Measurements from ENCODE around the gene TECPR1.
"Not testable (repeated sequence)": the region's sequence is repeated elsewhere in the genome, so short reads cannot be mapped to it uniquely, and the experiment has no call there.

Gene TECPR1

GRCh38 chr7:98224701-98225181 lies 27.3 kb downstream of the TECPR1 start:
- no peak for DNase-seq (ENCODE audit: low read depth)

- DNase-seq (ENCODE audit: low read depth), result no peak
Observed at GRCh38 chr7:98223898-98224700, 27.9 kb downstream of the TECPR1 start.

GRCh38 chr7:98223351-98223897 lies 28.6 kb downstream of the TECPR1 start:
- DNase-seq (ENCODE audit: low read depth), result no peak

- no peak for DNase-seq (ENCODE audit: low read depth)
Observed at GRCh38 chr7:98222533-98223195, 29.4 kb downstream of the TECPR1 start.

GRCh38 chr7:98221611-98222532 lies 30.2 kb downstream of the TECPR1 start:
- DNase-seq (ENCODE audit: low read depth), result no peak

DNA sequence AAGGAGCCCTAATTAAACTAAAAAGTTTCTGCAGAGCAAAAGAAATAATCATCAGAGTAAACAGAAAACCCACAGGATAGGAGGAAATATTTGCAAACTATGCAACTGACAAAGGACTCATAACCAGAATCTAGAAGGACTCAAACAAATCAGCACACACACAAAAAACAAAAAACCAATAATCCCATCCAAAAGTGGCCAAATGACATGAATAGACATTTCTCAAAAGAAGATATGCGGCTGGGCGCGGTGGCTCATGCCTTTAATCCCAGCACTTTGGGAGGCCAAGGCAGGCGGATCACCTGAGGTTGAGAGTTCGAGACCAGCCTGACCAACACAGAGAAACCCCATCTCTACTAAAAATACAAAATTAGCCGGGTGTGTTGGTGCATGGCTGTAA lies 32.6 kb downstream of the TECPR1 start:
- DNase-seq (ENCODE audit: low read depth), result not testable (repeated sequence)

- no peak for DNase-seq (ENCODE audit: low read depth)
Observed at GRCh38 chr7:98217623-98218582, 34.1 kb downstream of the TECPR1 start.

- DNase-seq (ENCODE audit: low read depth), result no peak
Observed at GRCh38 chr7:98216941-98217622, 35.0 kb downstream of the TECPR1 start.

DNA sequence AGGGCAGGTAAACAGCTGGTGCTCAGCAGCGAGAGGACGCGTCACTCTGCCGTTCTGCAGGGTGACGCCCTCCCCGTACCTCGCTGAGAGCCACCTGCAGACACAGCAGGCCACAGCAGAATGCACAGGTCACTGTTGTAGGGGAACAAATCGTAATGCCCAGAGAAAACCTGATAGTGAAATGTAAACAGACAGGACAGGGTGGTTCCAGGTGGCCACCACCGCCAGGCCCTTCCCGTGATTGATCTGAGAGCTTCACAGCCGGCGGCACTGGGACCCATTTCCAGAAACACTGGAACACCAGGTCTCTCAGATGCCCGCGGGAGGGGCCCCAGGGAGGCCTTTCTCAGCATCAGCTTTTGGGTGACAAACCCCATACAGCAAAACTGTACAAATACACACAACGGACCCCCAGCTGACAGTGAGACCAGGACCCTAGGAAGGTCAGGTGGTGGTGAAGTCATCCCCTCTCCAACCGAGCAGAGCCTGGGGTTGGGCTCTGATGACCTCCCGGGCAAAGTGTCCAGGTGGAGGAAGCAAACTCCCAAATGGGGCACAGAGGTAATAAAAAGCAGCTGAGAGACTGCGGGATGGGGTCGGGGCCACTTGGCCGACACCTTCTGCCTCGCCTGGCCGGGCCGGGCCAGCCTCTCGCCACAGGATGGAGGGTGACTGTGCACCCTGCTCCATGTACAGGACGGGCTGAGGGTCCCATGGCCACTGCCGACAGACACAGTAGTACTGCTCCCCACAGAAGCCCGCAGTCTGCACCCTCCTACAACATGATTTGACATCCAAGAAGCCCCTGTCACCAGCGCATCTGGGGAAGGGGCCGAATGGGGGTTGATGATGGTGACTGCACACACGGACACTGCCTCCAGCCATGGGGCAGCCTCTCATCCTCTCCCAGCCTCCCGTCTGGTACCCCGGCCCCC lies 36.2 kb downstream of the TECPR1 start:
- no peak for DNase-seq (ENCODE audit: low read depth)

- no peak for DNase-seq (ENCODE audit: low read depth)
Observed at GRCh38 chr7:98214811-98215321, 37.2 kb downstream of the TECPR1 start.

GRCh38 chr7:98213888-98214810 lies 37.9 kb downstream of the TECPR1 start:
- no peak for DNase-seq (ENCODE audit: low read depth)

DNA sequence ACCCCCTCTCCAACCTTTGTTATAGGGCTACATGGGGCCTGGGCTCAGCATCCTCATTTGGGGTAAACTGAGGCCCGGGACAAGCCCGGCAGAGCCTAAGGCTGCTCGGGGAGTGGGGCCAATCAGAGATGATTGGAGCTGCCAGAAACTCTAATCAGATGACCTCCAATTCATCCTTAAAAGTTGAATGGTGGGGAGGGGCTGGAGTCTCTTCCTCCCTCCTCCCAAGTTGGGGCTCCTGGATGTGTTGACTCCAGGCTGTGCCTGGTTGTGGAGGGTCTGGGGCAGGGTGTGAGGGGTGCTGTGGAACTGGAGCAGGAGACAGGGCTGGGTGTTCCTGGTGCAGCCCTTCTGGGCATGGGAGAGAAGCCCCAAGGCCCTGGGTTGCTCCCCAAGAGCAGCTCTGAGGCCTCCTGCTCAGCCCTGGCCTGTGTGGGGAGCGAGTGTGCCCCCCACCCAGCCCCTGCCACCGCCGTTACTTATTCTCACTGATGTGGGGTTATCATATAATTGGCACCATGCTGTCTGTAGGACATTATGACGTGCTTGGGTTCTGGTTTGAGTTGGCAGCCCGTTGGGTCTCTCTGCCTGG lies 38.6 kb downstream of the TECPR1 start:
- DNase-seq (ENCODE audit: low read depth), result no peak

DNA sequence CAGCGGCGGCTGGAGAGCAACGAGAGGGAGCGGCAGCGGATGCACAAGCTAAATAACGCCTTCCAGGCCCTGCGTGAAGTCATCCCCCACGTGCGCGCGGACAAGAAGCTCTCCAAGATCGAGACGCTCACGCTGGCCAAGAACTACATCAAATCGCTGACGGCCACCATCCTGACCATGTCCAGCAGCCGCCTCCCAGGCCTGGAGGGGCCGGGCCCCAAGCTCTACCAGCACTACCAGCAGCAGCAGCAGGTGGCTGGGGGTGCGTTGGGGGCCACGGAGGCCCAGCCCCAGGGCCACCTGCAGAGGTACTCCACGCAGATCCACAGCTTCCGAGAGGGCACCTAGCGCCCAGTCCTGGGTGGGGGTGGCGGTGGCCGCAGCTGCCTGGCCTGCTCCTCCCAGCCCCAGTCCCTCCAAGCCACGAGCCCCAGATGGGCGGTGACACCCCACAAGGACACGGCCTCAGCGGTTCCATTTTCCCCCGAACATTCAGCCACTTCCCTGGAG lies 39.4 kb downstream of the TECPR1 start:
- DNase-seq (ENCODE audit: low read depth), result no peak

- DNase-seq (ENCODE audit: low read depth), result no peak
Observed at GRCh38 chr7:98211676-98212531, 40.1 kb downstream of the TECPR1 start.

DNA sequence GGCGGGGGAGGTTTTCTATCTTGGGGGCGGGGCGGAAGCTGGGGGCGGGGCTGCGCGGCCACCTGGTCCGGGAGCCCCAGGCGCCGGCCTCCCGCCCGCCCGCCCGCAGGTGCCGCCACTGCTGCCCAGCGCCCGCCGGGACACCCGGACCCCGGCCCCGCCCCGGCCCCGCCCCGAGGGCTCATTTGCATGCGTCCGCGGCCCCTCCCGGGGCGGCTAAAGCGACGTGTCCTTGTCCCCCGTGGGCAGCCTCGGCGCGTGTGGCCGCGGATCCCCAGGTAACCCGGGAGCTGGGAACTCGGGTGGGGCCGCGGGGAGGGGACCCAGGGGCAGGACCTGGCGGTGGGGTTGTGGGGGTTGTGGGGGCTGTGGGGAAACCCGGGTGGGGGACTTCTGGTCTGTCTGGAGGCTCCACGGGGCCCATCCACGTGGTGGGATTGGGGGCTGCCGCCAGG lies 40.8 kb downstream of the TECPR1 start, which contains the start of gene BHLHA15:
TSS of gene BHLHA15 (plus strand) at position 219 of the 455 bp plus-strand sequence. CDS start 871 bp downstream, outside the sequence.
- DNase-seq (ENCODE audit: low read depth), result no peak
